ENCODE results near the gene SRA1. TPM values are rescaled to one million over a fixed set of nuclear protein-coding genes. Genes with fewer than 3 reads are reported as not detected.

SRA1 gene
- total RNA-seq, 1 experiment from 2014 or later = 52.0 TPM

GRCh38 chr5:140567136-140567818 is 10.0 kb upstream of the SRA1 start:
- in situ Hi-C loops (cut with HindIII; ENCODE audit: low pct_unique_long_range_greater_than_20kb, low sequenced_read_pairs) (no loop called here), intact Hi-C loops (cut with micrococcal nuclease; ENCODE audit: unreplicated experiment) (no loop called here)
- ChIA-PET CTCF (no interaction called here), POLR2A (interaction anchor here (0.6 kb wide), 1 partner anchor 859 kb away, joined by 3 read pairs; no protein-coding TSS in a partner anchor)
- no peak for DNase-seq (ENCODE audit: low read depth, low spot score)
- no TSS peak for BruUV-seq (replicated peaks)
- Histone ChIP-seq H3K4me3 (ENCODE audit: low read depth in 2 of 2, low read length in 2 of 2) (no peak overlapping the region), H3K4me1 (ENCODE audit: control insufficient read depth, insufficient read depth, low read length) (peaks cover 22% of the 10 kb centered on the region), H3K27me3 (ENCODE audit: control insufficient read depth, insufficient read depth, low read length) (no peaks in the 10 kb centered on the region), H3K9me3 (ENCODE audit: control insufficient read depth, insufficient read depth, low read depth, low read length) (no peaks in the 10 kb centered on the region), H3K36me3 (ENCODE audit: control insufficient read depth, insufficient read depth, low read length) (peaks cover 9% of the 10 kb centered on the region), H3K27ac (ENCODE audit: low read length) (no peak overlapping the region)
- no peak for ATAC-seq
- TF ChIP-seq POLR2AphosphoS5 (IDR thresholded peaks at IDR 0.05; ENCODE audit: low read depth, low read length) (no peak), REST (IDR thresholded peaks at IDR 0.05; ENCODE audit: insufficient read depth in 1 of 2, low read depth in 2 of 2, low read length in 1 of 2) (no peak), SIN3A (IDR thresholded peaks at IDR 0.05; ENCODE audit: borderline replicate concordance, insufficient read depth, low read depth, low read length) (no peak), CTCF (IDR thresholded peaks at IDR 0.05) (no peak), TCF7L2 (IDR thresholded peaks at IDR 0.05; ENCODE audit: low read depth, low read length) (no peak)

GRCh38 chr5:140566665-140567064 is 9.4 kb upstream of the SRA1 start:
- BruUV-seq (replicated peaks) = no TSS peak
- in situ Hi-C loops (cut with HindIII; ENCODE audit: low pct_unique_long_range_greater_than_20kb, low sequenced_read_pairs) (no loop called here), intact Hi-C loops (cut with micrococcal nuclease; ENCODE audit: unreplicated experiment) (no loop called here)
- CTCF ChIA-PET = interaction anchor here (0.6 kb wide), 1 partner anchor 68 kb away, joined by 3 read pairs; no protein-coding TSS in a partner anchor
- DNase-seq (ENCODE audit: low read depth, low spot score) (no peak), ATAC-seq (no peak)
- no peaks in the 10 kb centered on the region for H3K27me3 ChIP-seq (ENCODE audit: control insufficient read depth, insufficient read depth, low read length)
- TF ChIP-seq CTCF (IDR thresholded peaks at IDR 0.05) (no peak), SIN3A (IDR thresholded peaks at IDR 0.05; ENCODE audit: borderline replicate concordance, insufficient read depth, low read depth, low read length) (no peak), TCF7L2 (IDR thresholded peaks at IDR 0.05; ENCODE audit: low read depth, low read length) (no peak), POLR2AphosphoS5 (IDR thresholded peaks at IDR 0.05; ENCODE audit: low read depth, low read length) (no peak), REST (IDR thresholded peaks at IDR 0.05; ENCODE audit: insufficient read depth in 1 of 2, low read depth in 2 of 2, low read length in 1 of 2) (no peak)
- POLR2A ChIA-PET = no interaction called here
- peaks cover 22% of the 10 kb centered on the region for H3K4me1 ChIP-seq (ENCODE audit: control insufficient read depth, insufficient read depth, low read length)
- peaks cover 9% of the 10 kb centered on the region for H3K36me3 ChIP-seq (ENCODE audit: control insufficient read depth, insufficient read depth, low read length)
- H3K27ac ChIP-seq (ENCODE audit: low read length) = no peak overlapping the region
- H3K9me3 ChIP-seq (ENCODE audit: control insufficient read depth, insufficient read depth, low read depth, low read length) = no peaks in the 10 kb centered on the region
- H3K4me3 ChIP-seq (ENCODE audit: low read depth in 2 of 2, low read length in 2 of 2) = no peak overlapping the region

Measured in Panc1 (cell line).